Small intestine (tissue), 7 donors: Measurements from ENCODE around the gene KLHL29. TPM values are rescaled to one million over a fixed set of nuclear protein-coding genes. Genes with fewer than 3 reads are reported as not detected.

Experiments
- DNase-seq, 2 donors: peaks; one replicate each; pipeline versions ENCODE4 v3.0.0 to v3.0.0-alpha.2; 2013
- FAIRE-seq: peaks from 2 replicates; lab custom pipeline; 2012; peaks lifted over from hg19 to GRCh38; lab: Jason Lieb, UNC
- H3K27ac ChIP-seq, 3 donors: one replicate each; pipeline ENCODE4 v1.5.1; 2013; ENCODE audit warnings: low read length in 2 of 3, mild to moderate bottlenecking in 2 of 3, control low read depth in 1 of 3, inconsistent platforms in 1 of 3, low read depth in 1 of 3, moderate library complexity in 1 of 3
- H3K27me3 ChIP-seq, 3 donors: one replicate each; pipeline ENCODE4 v1.6.1; 2013; ENCODE audit warnings: low read length in 3 of 3, inconsistent platforms in 1 of 3; ENCODE audit not compliant: control insufficient read depth in 3 of 3, insufficient read depth in 3 of 3
- H3K36me3 ChIP-seq, 3 donors: one replicate each; pipeline ENCODE4 v1.6.1; 2013; ENCODE audit warnings: low read length in 3 of 3, inconsistent platforms in 1 of 3, low read depth in 1 of 3, mild to moderate bottlenecking in 1 of 3, moderate library complexity in 1 of 3; ENCODE audit not compliant: control insufficient read depth in 3 of 3, insufficient read depth in 2 of 3
- H3K4me1 ChIP-seq, 3 donors: one replicate each; pipeline ENCODE4 v1.6.1; 2013; ENCODE audit warnings: low read length in 2 of 3, inconsistent platforms in 1 of 3, low read depth in 1 of 3, mild to moderate bottlenecking in 1 of 3, moderate library complexity in 1 of 3; ENCODE audit not compliant: control insufficient read depth in 3 of 3, insufficient read depth in 2 of 3
- H3K4me3 ChIP-seq, 3 donors: one replicate each; pipeline ENCODE4 v1.5.1; 2013; ENCODE audit warnings: low read length in 3 of 3, control low read depth in 1 of 3, inconsistent platforms in 1 of 3, low read depth in 1 of 3, mild to moderate bottlenecking in 1 of 3, moderate library complexity in 1 of 3
- H3K9me3 ChIP-seq, 2 donors: one replicate each; pipeline ENCODE4 v1.6.1; 2013; ENCODE audit warnings: low read depth in 1 of 2, low read length in 1 of 2; ENCODE audit not compliant: control insufficient read depth in 2 of 2, insufficient read depth in 1 of 2
- WGBS, 3 donors: extraction: QIAGEN DNeasy Blood & Tissue Kit; methylation state at CpG; one replicate each; pipeline ENCODE4 v1.1.7; 2013; 5-methylcytosine and 5-hydroxymethylcytosine counted together
- polyA plus RNA-seq, 4 donors: library from polyadenylated mRNA; stranded (reverse) in 3 of 4; unstranded in 1 of 4; fragments of 200-250 nt in 3 of 4; fragments of 120-200 nt in 1 of 4; gene quantifications; one replicate each; pipeline versions ENCODE4 v1.2.1 to v1.2.3, GENCODE V29; 2013
- donor health status: healthy with polysubstance abuse.
- donor health status: control.
- donor health status: control.
- donor health status: Bipolar disorder and iron deficiency.
- donor health status: healthy.

KLHL29 gene
- polyA plus RNA-seq, 4 donors, result 0.22 to 2.7 (median 1.4) TPM

DNA sequence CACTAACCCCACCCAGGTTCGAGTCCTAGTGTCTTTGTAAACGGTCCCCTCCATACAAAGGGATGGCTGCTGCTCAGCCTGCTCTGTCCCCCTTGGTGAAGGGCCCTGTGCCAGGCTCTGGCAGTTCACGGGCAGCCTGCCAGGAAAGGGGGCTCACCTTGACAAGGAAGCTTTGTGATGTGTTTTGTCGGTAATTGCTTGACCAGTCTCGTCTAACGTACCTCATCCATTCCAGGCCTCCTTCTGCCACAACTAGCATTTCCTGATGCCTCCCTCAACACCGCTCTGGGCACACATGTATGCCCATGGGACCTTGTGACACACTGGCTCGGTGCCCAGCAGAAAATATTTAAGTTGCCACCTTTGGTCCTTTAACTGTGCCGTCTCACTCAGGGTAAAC lies 171.9 kb downstream of the KLHL29 start:
- no peak for FAIRE-seq
- Histone ChIP-seq H3K9me3 (no peaks in the 10 kb centered on the region), H3K4me3 (no peak overlapping the region), H3K36me3 (no peaks in the 10 kb centered on the region), H3K27me3 (no peaks in the 10 kb centered on the region), H3K27ac (no peak overlapping the region), H3K4me1 (no peaks in the 10 kb centered on the region)
- WGBS, 3 donors, result 39 to 68% (median 63%) methylated on average over 9 of the region's 9 CpGs
- DNase-seq, result peak in 1 of 2 donors; percentile 12

DNA sequence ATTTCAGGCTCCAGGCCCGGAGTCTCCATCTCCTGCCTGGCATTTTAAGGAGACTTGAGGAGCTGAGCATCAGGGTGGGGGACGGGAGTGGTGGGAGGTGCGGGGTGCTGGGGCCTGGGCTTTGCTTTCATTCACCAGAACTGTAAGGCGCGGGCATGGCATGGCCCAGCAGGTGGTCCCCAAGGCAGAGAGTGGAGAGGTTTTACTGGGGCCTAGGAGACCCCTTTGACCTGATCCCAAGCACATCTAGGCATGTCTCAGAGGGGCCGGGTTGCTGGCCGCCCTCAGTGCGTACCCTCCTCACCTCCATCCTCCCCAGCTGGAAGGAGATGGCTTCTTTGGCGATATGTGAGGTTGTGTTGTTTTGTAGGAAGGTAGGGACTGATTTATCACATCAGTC lies 172.5 kb downstream of the KLHL29 start:
- DNase-seq (no peak), FAIRE-seq (no peak)
- 81 to 86% (median 84%) methylated on average over 9 of the region's 9 CpGs for WGBS, 3 donors
- no peak overlapping the region for H3K4me3 ChIP-seq
- no peaks in the 10 kb centered on the region for H3K27me3 ChIP-seq
- no peaks in the 10 kb centered on the region for H3K36me3 ChIP-seq
- no peak overlapping the region for H3K27ac ChIP-seq
- no peaks in the 10 kb centered on the region for H3K9me3 ChIP-seq
- H3K4me1 ChIP-seq, result no peaks in the 10 kb centered on the region

DNA sequence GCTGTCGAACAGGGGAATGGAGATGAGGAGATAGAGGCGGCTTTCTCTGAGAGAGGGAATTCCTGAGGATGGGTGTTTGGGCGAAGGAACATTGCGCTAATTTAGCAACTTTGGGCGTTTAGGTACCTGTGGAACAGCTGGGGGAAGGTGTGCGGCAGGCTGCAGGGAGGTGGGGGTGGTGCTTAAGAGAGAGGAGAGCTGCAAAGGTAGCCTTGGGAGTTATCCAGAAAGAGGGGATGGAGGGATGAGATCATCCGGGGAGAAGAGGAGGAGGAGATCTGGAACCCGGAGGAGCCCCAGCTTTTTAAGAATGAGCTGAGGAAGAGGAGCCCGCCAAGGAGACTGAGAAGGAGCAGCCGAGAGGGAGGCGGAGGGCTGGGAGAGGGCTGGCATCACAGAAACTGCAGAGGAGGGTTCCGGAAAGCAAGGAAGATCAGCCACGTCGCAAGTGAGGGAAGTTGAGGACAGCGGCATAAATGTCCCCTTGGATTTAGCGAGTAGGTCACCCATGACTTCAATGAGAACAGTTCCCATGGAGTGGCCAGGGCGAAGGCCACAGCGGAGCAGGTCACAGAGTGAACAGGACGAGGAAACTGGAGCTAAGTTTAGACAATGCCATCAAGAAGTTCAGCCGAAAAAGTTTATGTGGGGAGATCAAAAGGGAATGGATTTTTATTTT lies 174.7 kb downstream of the KLHL29 start:
- DNase-seq, result no peak
- Histone ChIP-seq H3K27ac (no peak overlapping the region), H3K27me3 (no peaks in the 10 kb centered on the region), H3K4me3 (no peak overlapping the region), H3K9me3 (no peaks in the 10 kb centered on the region), H3K4me1 (no peaks in the 10 kb centered on the region), H3K36me3 (no peaks in the 10 kb centered on the region)
- FAIRE-seq, result no peak
- 84 to 87% (median 86%) methylated on average over 20 of the region's 20 CpGs for WGBS, 3 donors

DNA sequence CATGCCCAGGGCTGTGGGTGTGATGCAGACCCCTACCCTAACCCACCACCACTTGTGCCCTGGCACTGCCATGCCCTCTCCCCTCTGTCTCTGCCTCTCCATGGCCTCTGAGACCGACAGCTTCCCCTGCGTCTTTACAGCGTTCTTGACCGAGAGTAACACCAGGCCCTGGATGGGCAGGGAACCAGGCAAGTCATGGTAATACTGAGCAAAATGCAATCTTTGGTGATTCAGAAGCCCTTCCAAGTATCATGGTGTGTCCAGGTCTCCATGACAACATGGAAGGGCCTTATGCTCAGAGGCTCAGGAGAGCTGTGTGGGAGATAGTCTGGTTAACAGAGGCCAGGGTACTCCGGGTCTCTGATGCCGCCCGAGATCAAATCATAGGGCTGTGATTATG lies 176.1 kb downstream of the KLHL29 start:
- no peaks in the 10 kb centered on the region for H3K4me1 ChIP-seq
- WGBS, 3 donors, result 92 to 98% (median 95%) methylated on average over 7 of the region's 7 CpGs
- DNase-seq (no peak), FAIRE-seq (no peak)
- H3K27me3 ChIP-seq, result no peaks in the 10 kb centered on the region
- no peak overlapping the region for H3K27ac ChIP-seq
- no peaks in the 10 kb centered on the region for H3K36me3 ChIP-seq
- H3K4me3 ChIP-seq, result no peak overlapping the region
- no peaks in the 10 kb centered on the region for H3K9me3 ChIP-seq

DNA sequence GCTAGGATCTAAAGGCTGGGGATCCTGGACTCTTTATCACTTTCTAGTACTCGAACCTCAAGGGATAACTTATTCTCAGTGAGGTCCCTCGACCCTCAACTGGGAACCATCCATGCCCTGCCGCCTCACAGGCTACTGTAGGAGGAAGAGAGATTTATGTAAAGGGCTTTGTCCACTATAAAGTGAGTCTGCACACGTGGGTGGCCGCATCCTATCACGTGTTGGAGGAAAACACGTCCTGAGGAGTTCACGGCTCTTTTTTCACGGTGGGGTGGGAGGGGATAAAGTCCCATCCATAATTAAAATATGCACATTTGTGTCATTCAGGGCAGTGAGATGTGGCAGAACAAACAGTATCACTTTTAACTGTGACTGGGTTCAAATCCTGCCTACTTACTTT lies 176.6 kb downstream of the KLHL29 start:
- no peak for FAIRE-seq
- Histone ChIP-seq H3K27ac (no peak overlapping the region), H3K4me3 (no peak overlapping the region), H3K36me3 (no peaks in the 10 kb centered on the region), H3K9me3 (no peaks in the 10 kb centered on the region), H3K4me1 (no peaks in the 10 kb centered on the region), H3K27me3 (no peaks in the 10 kb centered on the region)
- no peak for DNase-seq
- 72 to 83% (median 81%) methylated on average over 9 of the region's 9 CpGs for WGBS, 3 donors

DNA sequence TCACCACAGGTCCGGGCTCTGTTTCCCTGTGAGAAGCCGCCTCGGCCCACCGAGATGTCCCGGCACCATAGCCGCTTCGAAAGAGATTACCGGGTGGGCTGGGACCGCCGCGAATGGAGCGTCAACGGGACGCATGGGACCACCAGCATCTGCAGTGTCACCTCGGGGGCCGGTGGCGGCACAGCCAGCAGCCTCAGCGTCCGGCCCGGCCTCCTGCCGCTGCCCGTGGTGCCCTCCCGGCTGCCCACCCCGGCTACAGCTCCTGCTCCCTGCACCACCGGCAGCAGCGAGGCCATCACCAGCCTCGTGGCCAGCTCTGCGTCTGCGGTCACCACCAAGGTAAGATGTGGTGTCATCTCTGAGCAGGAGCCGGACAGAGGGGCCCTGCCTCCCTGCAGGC lies 177.2 kb downstream of the KLHL29 start:
- no peak overlapping the region for H3K27ac ChIP-seq
- no peaks in the 10 kb centered on the region for H3K9me3 ChIP-seq
- H3K4me3 ChIP-seq, result no peak overlapping the region
- no peaks in the 10 kb centered on the region for H3K27me3 ChIP-seq
- WGBS, 3 donors, result 94 to 95% (median 94%) methylated on average over 21 to 30 of the region's 30 CpGs
- DNase-seq, result no peak
- no peak for FAIRE-seq
- no peaks in the 10 kb centered on the region for H3K36me3 ChIP-seq
- no peaks in the 10 kb centered on the region for H3K4me1 ChIP-seq

DNA sequence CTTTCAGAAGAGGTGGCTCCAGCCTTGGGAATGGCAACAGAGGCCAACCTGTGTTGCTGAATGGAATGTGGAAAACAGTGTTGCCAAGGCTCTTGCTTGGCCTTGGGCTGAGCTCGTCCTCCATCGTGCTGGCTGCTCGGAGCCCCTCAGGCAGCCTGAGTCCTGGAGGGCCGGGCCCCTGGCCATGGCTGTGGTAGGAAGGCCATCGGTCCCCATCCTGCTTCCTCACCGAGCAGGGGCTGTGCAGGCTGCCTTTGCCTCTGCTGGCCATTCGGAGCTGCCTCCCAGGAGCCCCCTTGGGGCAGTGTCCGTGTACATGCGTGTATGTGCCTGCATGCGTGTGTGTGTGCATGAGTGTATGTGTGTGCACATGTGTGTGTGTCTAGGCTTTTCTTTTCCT lies 178.2 kb downstream of the KLHL29 start:
- FAIRE-seq (no peak), DNase-seq (no peak)
- Histone ChIP-seq H3K27me3 (no peaks in the 10 kb centered on the region), H3K27ac (peak overlapping the region in 1 of 3 donors; percentile 3), H3K9me3 (no peaks in the 10 kb centered on the region), H3K4me1 (no peaks in the 10 kb centered on the region), H3K4me3 (no peak overlapping the region), H3K36me3 (no peaks in the 10 kb centered on the region)
- WGBS, 3 donors, result 79 to 85% (median 82%) methylated on average over 10 of the region's 10 CpGs

DNA sequence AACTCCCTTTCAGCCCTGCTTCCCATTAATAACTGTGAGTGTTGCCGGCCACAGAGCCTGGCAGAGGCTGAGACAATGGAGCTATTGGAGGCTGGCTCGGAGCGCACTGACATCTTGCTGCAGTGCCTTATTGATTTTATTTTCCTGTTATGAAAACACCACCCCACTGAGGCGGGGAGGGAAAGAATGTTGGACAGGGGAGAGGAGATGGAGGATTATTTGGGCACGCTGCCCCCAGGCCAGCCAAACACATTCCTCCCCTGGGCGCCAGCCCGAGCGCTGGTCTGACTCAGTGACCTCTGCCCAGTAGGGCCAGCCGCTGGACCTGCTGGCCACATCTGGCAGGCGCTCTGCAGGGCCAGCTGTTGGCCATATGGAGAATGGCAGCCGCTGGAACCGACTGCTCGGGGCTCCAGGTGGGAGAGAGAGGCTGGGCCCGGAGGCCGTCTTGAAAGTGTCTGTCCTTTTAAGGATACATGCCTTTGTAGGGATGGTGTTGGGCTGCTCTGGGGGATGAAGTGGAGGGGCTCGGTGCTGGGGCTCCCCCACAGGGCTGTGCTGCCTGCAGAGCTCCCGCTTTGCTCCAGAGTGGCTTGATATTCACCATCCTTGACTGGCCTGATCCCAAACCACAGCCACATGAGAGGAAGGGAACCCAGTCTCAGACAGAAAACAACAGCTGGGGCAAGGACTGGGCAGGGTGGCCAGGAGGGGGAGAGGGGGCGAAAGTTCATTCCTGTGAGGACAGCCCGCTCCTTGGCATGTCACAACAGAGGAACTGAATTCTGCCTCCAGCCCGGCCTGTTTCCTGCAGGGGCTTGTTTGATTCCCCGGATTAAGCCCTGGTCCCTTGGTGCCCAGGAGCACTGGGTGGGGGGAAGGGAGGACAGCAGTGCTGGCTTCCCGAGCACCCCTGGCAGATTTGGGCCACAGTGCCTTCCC lies 179.0 kb downstream of the KLHL29 start:
- H3K4me3 ChIP-seq, result no peak overlapping the region
- peak overlapping the region in 1 of 3 donors; percentile 34 for H3K27ac ChIP-seq
- H3K4me1 ChIP-seq, result no peaks in the 10 kb centered on the region
- no peaks in the 10 kb centered on the region for H3K9me3 ChIP-seq
- H3K36me3 ChIP-seq, result no peaks in the 10 kb centered on the region
- WGBS, 3 donors, result 63 to 83% (median 67%) methylated on average over 21 to 22 of the region's 22 CpGs
- no peaks in the 10 kb centered on the region for H3K27me3 ChIP-seq
- FAIRE-seq, result no peak
- DNase-seq, result no peak
